NOMO-1 treated with DMSO at 0.1 percent for 48 hours (cell line): ENCODE results near the gene DTX4.

Source experiments
- DNase-seq: peaks from one replicate; lab custom pipeline; 2025; ENCODE audit not compliant: unreplicated experiment; lab: John Stamatoyannopoulos, UW

DTX4 gene

DNA sequence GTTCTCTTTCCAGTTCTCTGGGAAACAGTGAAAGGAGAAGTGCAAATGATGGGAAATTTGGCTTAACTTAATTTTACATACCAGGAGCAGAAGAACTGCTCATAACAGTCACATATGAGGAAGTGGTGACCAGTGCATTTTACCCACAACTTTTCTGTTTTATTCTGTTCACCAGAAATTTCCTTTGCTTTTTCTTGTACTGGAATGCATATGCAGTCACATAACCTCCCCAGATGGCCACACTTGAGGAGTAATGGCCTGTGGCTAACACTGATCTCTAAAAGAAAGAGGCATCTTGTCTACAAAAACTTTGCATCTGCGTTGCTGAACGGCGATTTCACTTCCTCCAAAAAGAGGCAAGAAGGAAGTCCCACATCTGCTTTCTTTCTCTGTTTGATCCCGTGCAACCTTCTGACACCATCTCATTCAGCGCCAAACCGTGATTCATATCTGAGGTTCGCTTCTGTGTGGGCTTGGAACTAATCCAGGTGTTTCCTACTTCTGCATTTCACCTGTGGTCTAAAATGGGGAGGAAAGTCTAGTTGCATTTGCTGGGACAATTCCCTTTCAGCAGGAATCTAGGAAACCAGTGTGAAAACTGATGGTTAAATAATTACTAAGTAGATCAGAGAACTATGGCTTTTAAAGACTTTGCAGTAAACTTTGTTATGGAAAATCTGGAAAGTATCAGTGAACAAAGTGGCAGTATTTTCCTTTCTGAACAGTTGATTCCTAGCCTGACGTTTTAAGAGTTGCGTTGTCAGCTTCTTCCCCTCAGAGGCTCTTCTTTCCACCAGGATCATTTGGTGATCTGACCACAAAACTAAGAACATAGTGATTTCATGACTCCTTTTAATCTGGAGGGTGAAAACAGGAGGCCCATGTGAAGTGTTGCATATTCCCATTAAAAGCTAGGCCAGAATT is 45.0 kb downstream of the DTX4 start:
- DNase-seq: peak; percentile 97

GRCh38 chr11:59218319-59218718 is 46.4 kb downstream of the DTX4 start:
- no peak for DNase-seq

DNA sequence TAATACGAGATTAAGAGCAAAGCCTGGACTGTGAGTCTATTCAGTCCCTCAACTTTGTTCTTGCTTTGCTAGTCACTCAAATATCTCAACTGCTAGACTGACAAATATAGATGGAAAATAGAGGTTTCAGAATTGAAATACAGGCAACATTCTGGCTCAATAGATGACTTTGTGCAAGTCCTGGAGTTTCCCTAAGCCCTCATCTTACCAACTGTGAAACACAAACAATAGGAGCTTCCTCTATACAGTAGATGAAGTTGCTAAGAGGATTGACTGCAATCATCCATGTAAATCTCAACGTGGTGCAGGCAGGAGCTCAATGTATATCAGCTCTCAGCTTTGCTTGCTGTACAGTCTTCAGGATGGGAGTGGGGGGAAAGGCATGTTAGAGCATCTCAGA is 47.0 kb downstream of the DTX4 start:
- no peak for DNase-seq

DNA sequence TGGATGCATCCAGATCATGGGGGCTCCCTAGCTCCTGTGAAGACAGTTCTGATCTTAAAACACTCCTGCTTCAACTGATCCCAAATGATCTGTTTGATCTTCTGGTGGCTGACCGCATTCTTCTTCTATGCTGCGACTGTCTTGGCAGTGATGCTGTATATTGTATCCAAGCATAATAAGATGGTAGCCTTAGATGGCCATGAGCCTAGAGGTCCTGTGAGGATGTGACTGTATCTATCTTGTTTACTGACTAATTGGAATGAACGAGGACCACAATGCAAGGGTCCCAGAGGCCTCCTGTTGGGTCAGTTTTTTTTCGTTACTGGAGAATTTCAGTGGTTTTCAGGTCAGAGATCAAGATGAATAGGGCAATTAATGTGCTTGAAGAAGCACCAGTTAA is 47.9 kb downstream of the DTX4 start:
- no peak for DNase-seq

DNA sequence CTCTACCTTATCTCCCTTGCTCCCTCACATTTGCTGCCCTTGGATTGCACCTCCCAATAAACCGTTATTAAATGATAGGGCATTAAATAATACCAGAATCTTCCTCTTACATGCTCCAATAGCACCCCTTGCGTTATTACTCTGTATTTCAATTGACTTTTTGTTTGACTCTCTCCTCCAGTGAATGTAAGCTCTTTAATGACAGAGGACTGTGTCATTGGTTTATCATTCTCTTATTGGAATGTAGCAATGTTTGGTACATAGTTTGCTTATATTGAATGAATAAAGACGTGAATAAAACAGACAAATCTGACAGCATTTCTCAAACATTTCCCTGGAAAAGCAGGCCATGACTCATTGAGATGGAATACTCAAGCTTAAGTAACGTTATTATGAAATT is 49.5 kb downstream of the DTX4 start:
- DNase-seq: no peak

DNA sequence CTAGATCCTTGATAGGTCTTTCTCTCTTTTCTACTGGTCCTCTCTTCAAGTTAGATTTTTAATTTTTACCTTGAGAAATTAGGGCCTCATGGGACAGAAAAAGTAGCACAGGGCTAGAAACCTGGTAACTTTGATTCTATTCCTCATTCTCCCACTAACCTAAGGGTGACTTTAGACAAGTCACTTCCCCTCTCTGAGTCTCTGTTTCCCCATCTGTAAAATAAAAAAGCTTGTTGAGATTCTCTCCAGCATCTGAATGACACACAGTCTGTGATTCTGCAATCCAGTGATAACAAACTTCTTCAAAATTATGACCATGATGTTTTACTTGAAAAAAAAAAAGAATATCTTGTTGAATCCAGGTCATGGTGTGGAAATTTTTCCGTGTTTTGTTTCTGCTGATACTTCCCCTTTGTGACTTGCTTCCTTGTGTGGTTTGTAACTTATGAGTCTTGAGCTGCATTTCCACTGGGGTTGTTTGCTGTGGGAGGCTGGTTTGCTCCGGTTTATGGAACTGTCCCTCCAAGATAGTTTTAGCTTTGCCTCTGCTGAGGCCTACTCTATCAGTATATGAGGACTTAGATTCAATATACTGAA is 50.6 kb downstream of the DTX4 start:
- DNase-seq: peak; percentile 84

DNA sequence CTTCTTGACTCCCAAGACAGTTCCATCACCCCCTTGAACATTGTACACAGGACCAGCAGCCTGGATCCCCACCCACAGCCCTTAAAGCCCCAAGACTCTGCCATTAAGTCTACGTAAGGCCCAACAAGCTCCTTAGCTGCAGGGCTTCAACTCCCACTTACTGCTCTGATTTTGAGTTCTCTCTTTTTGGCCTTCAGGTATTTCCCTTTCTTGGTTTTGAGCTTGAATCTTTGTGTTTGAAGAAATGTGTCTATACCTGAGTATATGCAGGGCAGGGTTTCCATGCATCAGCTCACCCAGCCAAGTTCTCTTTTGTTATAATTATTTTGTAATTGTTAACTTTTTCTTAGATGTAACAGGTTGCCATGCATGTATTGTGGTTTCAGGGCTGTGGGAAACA is 51.2 kb downstream of the DTX4 start:
- no peak for DNase-seq

- DNase-seq: no peak
These were observed 51.7 kb downstream of the DTX4 start for GRCh38 chr11:59223611-59224010.

DNA sequence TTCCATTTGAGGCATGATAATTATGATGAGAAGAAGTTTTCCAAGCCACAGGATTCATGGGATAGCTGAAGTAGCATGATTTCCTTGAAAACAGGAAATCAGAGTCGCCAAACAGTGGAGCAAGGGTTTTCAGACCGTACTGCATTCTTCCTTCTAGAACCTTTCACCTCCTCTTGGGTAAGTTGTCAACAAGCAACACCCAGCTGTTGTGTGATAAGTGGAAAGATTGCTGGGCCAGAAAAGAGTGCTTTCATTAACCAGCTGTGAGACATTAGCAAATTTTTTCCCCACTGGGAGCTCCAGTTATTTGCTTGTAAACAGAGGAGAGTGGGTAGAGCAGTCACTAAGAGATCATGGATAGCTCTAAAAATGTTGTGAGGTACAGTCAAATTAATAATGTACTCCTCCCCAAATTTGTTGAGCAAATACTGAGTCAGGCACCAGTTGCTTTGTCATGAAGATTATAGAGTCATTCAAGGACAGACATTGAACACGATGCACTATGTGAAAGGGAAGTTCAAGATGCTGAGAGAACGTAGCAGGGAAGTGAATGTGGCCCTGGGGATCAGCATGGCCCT is 52.5 kb downstream of the DTX4 start:
- peak; percentile 60 for DNase-seq

- DNase-seq: no peak
These were observed 53.1 kb downstream of the DTX4 start for GRCh38 chr11:59225017-59225416.

DNA sequence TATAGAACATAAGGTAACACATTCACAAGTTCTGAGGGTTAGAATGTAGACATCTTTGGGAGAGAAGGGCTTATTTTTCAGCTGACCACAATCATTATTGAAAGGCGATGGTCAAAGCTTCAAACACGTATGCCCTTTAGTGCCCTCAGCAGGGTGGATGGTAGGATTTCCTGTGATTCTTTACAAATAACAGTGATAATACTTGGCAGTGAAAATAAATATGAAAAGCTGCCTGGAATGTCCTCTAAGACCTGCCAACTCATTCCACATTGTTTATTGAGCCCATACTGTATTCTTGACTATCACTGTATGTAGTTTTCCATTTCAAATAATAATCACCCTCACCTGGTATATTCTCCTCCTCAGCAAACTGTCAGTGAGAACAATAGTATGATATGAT is 54.5 kb downstream of the DTX4 start:
- no peak for DNase-seq

DNA sequence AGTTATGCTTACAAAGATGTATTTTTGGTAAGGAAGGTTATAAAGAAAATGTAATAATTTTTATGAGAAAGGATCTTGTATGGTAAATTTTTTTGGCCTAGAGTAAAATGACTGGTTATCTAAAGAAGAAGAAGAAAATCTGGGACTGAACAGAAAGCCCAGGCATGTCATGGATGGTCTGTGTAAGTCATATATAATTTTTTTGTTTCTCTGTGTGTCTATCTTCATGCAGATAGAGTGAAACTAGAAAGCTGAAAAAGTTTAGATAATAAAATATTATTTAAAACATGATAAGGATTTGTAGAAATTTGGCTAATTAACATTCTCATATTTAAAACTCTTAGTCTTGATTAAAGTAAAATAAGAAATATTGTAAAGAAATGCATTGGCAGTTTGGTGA is 68.4 kb downstream of the DTX4 start:
- no peak for DNase-seq

- DNase-seq: no peak
These were observed 71.7 kb downstream of the DTX4 start for GRCh38 chr11:59243633-59244032.

- peak; percentile 88 for DNase-seq
These were observed 75.7 kb downstream of the DTX4 start for GRCh38 chr11:59247531-59248227.

- DNase-seq: no peak
These were observed 77.6 kb downstream of the DTX4 start for GRCh38 chr11:59249535-59249934.

DNA sequence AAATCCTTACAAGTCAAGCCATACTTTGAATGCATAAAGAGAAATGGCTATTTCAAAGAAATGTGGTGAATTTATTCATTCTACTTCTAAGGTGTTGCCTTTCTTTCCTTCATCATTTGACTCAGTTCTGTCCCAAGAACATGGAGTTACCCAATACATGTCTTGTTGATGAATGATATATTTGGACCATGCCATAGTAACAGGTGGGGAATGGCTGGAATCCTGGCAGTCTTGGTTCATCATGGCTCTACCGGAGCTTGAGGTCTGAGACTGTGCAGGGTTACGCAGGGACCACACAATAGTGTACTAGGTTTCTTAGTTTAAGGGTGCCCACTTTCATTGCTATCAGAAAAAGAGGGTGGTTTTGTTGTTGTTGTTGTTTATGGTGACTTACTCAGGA is 81.1 kb downstream of the DTX4 start:
- no peak for DNase-seq

DNA sequence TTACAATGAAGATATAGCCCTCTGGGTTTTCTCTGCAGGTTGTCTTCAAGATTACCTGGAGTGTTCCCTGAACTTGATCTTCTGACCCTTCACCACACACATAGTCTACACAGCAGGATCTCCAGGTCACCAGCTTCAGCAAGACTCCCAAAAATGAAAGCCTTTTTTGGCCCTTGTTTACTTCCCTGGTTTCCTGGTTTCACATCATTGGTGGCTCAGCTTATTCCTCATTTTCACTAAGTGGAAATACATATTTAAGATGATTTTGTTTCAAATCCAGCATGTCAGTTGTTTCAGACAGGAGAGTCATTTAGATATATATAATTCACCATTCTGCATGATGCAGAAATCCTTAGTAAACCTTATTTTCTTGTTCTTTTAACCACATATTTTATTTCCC is 82.4 kb downstream of the DTX4 start:
- peak; percentile 23 for DNase-seq

DNA sequence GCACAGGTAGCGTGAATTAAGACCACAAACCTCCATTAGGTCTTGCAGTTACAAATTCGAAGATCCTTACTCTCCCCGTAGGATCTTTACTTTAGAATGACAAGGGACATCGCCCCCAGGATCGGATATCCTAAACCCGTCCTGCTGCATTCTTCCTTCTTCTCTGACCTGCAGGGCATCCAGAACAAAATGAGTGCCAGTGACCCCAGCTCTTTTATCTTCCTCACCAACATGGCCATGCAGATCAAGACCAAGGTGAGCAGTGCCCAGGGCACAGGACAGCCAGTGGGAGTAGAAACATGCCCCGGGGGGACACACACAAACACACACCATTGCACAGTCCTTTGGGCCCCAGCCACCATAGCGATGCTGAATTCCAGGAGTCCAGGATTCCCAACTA is 83.3 kb downstream of the DTX4 start:
- DNase-seq: no peak
